HG03432 (cell line): ENCODE results near the gene MYL3.

Experiments
- ATAC-seq: cut with Tn5 transposase; IDR thresholded peaks from one replicate; pipeline ENCODE4 v1.9.1; 2021; ENCODE audit warnings: mild to moderate bottlenecking, moderate library complexity; ENCODE audit not compliant: unreplicated experiment

The MYL3 gene

DNA sequence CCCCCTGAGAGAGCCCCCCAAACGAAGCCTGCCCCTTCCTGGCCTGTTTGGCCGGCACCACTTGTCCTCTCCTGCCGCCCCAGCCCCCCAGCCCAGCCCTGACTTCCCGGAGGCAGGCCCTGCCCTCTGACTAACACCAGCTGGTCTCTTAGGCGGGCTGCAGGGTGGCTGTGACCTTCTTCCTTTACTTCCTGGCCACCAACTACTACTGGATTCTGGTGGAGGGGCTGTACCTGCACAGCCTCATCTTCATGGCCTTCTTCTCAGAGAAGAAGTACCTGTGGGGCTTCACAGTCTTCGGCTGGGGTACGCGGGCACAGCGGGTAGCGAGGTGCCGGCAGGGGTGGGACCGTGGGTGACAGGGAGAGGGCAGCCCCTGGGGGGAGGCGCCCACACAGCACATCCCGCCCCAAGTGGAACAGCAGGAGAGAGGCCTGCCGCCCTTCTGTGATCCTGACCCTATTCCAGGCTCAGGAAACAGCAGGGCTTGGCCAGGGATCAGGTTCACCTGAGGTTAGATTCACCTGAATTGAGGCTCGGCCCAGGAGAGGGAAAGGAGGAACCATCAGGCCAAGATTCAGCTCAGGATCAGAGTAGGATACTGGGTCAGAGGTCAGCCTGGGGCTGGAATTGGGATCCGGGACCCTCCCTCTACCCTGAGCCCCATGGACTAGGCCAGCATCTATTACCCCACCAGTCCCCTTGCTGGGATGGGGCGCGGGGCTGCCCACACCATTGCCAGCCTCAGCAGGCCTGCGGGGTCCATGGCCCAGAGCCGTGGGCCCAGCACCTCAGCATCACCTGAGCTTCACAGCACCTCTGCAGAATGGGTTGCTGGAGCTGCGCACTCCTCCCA is 36.1 kb upstream of the MYL3 start:
- ATAC-seq = no peak

DNA sequence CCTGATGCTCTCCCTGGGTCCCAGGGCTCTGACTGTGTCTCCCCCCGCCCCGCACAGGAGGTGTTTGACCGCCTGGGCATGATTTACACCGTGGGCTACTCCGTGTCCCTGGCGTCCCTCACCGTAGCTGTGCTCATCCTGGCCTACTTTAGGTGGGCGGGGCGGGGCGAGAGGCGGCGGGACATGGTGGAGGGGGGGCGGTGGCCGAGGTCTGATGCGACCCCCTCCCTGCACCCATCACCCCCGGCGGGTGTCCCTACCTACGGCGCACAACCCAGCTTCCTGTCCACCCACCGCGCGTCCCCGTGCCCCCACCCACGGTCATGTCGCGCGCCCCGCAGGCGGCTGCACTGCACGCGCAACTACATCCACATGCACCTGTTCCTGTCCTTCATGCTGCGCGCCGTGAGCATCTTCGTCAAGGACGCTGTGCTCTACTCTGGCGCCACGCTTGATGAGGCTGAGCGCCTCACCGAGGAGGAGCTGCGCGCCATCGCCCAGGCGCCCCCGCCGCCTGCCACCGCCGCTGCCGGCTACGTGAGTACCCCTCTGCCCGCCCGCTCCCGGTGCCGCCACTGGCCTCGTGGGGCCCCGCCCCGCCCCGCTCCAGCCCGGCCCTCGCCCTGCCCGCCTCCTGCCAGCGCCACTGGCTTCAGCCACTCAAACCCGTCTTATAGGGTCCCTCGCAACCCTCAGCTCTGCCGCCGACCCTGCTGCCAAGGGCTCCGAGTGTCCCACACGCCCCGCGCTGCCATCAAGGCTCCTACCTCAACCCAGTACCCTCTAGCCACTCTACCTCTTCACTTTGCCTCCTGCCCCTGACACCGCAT is 35.3 kb upstream of the MYL3 start:
- ATAC-seq = no peak

DNA sequence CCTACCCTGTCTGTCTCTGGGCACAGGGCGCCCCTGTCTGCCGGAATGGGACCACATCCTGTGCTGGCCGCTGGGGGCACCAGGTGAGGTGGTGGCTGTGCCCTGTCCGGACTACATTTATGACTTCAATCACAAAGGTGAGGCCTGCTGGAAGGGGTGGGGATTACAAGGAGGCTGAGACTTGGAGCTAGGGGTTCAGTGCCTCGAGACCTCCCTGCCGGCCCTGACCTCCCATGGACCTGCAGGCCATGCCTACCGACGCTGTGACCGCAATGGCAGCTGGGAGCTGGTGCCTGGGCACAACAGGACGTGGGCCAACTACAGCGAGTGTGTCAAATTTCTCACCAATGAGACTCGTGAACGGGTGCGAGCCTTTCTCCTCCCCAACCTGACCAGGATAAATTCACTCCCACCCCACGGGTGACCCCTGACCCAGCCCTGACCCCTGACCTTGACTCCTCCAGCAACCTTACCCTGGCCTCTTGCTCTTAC is 34.6 kb upstream of the MYL3 start:
- ATAC-seq = no peak

DNA sequence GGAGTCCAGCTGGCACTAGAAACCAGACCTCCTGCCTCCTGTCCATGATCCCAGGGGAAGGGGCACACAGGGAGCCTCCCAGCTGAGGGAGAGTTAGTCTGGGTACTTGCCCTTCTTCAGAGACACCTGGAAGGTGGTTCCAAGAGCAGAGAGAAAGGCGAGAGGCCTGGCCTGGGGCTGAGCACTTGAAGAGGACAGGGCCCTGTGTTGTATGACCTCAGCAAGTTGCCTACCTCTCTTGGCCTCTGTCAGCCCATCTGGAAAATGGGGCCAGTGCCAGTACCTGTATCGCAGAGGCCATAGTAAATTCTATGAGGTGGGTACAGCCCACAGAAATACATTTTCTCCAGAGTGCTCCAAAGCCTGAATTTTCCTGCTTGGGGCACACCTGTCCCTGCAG is 33.8 kb upstream of the MYL3 start:
- ATAC-seq = no peak

DNA sequence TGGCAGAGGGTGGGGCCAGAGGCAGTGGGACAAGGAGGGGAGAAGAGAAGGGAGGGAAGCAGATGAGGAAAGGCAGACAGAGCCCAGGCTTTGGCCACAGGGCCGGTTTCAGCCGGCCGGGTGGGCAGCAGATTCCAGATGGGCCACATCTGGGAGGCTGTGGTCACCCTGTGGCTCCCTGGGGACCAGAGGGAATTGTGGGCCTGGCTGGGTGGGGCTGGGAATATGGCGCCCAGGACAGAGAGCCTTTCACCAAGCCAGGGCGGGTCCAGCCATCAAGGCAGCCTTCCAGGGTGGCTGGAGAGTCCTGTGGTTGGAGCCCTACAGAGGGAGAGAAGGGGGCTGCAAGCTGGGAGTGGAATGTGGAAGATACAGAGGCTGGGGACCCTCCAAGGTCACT is 33.1 kb upstream of the MYL3 start:
- ATAC-seq = no peak

DNA sequence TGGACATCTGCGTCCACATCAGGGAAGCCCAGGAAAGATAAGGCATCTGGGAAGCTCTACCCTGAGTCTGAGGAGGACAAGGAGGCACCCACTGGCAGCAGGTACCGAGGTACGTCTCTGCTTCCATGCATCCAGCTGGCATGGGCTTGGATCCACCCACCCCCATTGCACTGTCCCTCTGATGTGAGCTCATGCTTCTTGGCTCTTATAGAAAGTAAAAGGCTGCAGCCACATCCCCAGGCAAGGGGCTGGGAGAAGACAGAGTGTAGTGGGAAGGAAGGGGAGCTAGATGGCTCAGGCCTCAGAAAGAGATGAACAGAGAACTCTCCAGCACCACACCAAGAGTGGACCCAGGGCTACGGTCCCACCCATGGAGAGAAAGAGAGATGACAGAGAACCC is 32.5 kb upstream of the MYL3 start:
- no peak for ATAC-seq

DNA sequence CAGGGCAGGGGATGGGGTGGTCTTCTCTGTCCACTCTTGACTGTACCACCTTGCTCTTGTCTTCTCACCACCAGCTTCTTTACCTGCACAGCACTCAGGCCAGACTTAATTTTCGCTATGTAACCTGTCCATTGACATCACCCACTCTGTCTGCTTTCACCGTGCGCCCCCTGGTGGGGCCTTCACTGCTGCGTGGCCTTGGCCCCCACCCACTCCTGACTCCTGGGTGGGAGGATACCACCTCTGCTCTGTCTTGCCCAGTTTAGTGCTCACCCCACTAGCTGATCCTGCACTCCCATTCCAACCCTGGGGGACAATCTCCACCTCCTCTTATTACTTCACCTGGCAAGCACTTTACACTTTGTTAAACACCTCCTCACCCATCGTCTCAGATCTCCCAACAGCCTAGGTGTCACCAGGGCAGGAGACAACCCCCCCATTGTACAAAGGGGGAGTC is 32.0 kb upstream of the MYL3 start:
- ATAC-seq = no peak

DNA sequence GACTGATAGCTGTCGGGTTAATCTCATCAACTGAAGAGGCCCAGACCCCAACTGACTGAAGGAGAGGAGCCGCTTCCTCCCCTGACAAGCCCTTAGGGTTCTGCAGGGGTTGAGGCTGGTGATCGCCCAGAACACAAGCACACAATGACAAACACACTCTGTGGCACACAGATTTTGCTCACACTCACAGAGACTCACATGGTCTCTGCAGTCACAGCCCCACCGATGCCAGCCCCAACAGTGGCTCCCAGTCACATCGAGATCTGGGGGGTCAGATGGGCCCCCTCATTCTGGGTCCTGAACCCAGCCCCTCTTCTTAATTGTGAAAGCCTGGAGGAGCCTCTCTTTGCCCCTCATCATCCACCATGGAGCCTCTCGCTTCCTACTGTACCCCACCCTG is 31.0 kb upstream of the MYL3 start:
- no peak for ATAC-seq

DNA sequence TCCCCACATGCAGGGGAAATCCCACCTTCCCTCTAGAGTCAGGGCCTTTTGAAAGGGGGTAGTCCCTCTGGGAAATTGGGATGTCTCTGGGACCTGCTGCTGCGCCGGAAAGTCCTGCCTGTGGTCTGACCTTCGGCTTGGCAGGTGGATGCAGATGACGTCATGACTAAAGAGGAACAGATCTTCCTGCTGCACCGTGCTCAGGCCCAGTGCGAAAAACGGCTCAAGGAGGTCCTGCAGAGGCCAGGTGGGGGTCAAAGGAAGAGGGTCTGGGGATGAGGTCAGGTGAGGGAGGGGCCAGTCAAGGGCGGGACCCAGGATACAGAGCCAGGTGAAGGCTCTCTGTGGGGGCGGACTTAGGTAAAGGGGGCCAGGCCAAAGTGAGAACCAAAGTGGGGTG is 30.5 kb upstream of the MYL3 start:
- ATAC-seq = no peak

DNA sequence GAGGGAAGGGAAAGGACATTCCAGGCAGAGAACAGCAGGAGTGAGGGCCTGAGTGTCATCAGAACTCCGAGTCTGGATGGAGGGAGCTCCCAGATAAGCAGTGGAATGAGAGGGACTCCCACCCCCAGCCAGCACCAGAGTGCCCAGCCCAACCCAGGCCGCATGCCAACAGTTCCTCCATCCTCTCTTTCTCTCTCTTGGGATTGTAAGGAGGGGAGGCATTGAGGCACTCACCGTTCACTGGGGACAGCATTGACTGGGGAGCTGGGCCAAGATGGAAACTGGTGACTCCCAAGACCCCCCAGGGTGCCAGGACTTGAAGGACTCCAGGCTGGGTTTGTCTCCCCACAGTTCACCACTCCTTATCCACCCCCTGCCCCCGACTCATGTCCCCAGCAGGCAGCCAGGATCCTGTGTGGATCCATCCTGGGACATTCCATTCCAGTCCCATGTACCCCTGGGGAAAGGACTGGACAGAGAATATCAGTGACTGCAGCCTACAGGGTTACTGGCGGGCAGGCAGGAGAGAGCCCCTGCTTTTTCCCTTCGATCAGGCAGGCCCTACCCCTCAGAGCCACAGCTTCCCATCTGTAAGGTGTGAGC is 30.0 kb upstream of the MYL3 start:
- ATAC-seq = no peak

DNA sequence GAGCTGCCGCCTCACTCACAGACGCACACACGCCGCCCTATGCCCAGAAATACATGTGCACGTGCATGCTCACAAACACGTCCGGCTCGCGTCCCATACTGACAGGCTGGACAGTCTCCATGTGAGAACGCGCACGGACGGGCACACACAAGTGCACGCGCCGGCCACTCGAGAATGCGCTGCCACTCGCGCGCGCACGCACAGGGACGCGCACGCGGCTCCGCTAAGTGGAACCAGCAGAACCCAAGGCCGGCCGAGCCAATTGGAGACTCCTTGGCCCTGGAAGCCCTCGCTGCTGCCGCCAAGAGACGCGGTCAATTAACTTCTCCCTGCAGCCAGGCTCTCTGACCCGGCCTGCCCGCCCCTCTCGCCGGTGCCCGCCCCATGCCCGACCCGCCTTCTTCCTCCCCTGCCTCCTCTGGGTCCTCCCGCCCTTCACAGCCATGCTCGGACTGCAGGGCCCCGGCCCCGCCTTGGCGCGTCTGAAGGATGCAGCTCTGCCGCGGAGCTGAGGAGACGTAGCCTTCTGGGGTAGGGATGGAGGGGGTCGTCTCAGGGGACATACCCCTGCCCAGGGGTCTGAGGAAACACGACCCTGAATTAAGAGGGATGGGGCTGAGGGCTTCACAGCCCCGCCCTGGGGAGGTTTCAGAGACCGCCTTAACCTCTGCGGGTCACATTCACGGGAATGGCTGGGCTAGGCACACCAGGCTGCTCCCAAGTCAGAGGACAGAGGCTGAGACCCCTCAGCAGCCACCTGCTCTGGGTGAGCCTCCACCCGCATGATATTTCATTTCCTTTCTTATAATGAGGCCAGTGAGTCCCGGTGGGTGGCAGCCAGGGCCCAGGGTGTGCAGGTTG is 29.3 kb upstream of the MYL3 start:
- ATAC-seq = no peak

DNA sequence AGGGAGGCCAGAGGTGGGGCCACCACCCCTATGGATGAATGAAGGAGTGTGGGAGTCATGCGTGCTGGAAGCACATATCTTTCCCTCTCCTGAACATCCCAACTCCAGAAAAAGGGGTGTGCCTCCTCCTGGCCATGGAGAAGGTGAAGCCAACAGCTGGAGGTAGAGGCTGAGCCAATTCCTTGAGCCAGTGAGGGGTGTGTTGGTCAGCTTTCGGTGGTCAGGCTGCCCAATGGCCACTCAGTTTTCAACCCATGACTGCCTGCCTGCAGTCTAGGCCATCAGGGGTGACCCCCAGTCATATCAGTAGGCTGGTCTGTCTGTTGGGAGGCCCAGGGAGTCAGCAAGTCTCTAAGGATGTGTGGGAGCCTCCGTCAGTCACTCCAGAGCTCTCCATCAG is 27.9 kb upstream of the MYL3 start:
- no peak for ATAC-seq

DNA sequence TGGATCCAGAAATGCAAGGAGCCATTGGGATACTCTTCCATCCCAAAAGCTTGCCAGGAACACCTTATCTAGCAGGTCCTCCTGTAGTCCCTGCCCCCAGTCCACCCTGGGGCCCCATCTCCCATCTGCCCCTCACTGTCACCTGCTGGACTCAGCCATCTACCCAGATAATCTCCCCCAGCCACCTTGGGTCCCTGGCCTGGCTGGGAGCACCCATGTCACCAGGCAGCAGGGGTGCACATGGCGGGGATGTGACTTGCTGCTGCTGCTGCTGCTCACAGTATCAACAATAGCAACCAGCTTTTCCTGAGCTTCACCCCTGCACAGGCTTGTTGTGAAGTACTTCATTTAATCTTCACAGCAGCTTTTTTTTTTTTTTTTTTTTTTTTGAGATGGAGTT is 26.9 kb upstream of the MYL3 start:
- ATAC-seq = no peak

DNA sequence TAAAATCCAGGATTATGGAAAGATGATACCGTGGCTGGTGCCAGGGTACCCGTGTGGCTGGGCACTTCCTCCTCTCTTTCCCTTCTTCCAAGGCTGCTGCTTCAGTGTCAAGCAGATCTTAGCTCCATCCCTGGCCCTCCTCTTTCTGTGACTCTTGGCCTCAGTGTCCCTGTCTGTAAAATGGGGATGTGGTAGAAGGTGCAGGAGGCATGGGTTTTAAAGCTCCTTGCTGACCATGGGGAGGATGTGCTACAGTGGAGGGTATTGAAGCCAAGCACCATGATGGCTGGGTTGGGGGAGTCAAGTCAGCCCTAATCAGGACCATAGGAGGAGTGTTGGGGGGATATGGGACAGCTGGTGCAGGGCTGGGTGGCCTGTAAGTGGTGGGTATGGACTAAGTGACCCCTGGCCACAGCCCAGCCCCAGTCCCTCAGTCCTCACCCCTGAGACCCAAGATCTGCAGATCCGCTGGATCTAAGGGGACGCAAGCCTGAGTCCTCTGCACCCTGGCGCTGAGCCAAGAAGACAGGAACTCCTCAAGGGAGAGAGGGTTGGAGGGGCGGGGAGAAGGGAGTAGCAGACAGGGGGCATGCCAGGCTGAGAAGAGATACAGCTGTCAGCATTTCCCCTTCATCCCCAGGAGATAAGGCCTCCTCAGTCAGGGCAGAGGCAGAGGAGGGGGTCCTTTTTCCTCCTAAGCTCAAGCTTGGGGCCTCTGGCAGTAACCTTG is 26.3 kb upstream of the MYL3 start:
- ATAC-seq = no peak

DNA sequence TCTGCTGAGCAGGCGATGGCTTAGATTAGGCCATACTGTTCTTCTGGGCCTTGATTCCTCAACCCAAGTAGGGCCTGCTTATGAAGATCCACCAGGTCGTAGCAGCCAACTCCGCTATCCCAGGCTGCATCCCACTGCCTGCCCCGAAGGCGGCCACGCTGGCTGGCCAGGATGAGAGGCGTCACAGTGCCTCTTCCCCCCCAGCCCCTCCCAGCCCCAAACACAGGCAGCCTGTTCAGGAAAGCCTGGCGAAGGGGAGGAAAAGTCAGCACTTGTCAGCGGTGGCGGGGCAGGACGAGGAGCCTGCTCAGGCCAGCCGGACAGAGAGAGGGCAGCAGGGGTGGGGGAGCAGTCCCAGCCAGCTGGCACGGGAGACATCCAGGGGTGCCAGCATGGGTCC is 25.5 kb upstream of the MYL3 start:
- ATAC-seq = no peak

DNA sequence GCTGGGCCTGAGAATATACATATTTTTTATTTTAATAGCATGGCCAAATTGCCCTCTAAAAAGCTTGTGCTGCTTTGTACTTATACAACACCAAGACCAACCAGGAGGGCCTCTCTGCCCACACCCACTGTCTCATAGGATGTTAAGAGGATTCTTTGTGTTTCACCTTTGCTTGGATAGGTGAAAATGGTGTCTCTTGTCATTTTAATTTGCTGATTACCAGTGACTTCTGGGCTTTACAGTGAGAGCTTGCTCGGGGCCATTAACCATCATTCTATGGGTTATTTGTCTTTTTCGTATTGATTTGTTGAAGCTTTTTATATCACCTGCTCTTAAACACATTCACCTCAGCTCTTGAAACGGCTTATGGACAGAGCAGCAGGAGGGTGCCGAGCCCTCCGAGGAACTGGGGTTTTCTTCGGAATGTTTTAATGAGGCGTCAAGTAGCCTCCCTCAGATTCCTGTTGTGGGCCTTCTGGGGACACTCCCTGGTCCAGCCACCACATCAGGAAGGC is 24.8 kb upstream of the MYL3 start:
- ATAC-seq = no peak

DNA sequence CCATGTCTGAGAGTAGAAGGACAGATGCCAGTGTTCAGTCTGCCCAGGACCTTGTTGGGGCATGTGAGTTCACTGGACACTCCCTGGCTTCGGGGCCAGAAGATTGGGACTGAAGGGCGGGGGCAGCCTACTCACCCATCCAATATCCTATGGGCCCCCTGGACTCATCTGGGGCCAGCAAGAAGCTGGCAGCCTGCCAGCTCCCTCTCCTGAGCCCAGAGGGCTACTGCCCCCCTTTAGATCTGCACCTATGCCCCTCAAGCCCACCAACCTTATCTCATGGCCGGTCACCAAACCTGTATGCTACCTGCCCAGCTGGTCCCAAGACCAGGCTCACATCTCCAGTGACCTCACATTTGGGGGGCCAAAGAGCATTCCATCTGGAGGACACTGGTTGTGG is 22.4 kb upstream of the MYL3 start:
- ATAC-seq = no peak

DNA sequence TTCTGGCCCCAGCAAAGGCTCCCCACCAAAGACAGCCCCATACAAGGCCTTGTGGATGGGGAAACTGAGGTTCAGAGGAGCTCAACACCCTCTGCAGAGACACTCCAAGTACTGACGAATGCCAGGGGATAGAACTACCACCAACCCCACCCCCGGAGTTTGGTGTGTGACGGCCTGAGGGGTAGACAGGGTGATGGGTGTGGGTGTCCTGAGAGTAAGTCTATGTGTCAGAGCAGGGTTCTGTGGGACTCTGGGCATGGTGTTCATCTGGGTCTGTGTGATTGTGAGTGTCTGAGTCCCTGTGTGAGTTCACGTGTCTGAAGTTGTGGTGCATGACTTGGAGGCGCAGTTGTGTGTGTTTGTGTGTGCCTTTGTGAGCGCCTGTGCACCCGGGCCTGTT is 21.7 kb upstream of the MYL3 start:
- no peak for ATAC-seq

DNA sequence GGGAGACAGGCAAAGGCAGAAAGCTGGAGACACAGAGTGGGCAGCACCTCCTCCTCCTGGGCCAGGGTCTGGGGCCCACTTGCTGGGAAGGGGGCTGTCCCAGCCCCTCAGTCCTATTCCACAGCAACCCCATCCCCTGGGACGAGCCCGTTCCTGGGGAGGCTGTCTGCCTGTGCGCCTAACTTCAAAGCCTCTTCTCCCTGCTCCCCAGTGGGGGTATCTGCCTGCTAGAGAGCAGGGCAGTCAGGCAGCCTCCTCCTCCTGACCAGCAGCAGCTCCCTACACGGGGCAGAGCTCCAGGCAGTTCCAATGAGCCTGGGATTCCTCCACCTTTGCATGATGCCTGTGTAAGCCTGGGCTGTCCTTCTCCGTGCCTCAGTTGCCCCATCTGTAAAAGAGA is 21.2 kb upstream of the MYL3 start:
- ATAC-seq = no peak

DNA sequence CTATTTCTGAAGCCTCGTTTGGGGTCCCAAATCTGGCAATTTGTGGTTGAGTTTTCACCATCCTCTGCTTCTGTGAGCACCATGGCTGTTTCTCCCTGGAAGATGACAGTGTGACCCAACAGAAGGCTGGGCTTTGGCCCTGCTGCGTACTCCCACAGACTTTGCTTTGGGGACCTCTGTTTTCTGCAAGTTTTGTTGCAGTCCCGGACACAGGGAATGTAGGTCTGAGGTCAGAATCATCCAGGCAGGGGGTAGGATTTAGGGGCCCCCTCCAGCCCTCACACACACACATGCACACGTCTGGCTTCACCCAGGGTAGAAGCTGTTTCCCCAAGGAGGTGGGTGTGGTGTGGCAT is 20.6 kb upstream of the MYL3 start:
- ATAC-seq = no peak
